HepG2 (cell line): ENCODE results near the gene SGSH. TPM values are rescaled to one million over a fixed set of nuclear protein-coding genes. Genes with fewer than 3 reads are reported as not detected.

Experiments used
- AGO1 ChIP-seq: fragments of 200-400 bp; formaldehyde crosslinking; IDR thresholded peaks from 2 replicates; pipeline ENCODE4 v1.6.1; 2017; ENCODE audit warnings: mild to moderate bottlenecking, low read depth, low read length, moderate library complexity; ENCODE audit not compliant: poor library complexity, severe bottlenecking
- CHCHD3 ChIP-seq: sonication (generic); formaldehyde crosslinking; IDR thresholded peaks from 2 replicates; pipeline ENCODE4 v1.8.0; 2022; ENCODE audit warnings: mild to moderate bottlenecking, missing genetic modification reagents, moderate library complexity
- HNF4A ChIP-seq: sonication (generic); formaldehyde crosslinking; IDR thresholded peaks from 2 replicates; pipeline ENCODE4 v1.4.0; 2020; ENCODE audit warnings: missing genetic modification reagents
- MTERF4 ChIP-seq: sonication (generic); formaldehyde crosslinking; IDR thresholded peaks from 2 replicates; pipeline ENCODE4 v1.8.0; 2023; ENCODE audit warnings: mild to moderate bottlenecking, missing genetic modification reagents
- NCOR1 ChIP-seq: fragments of 200-600 bp; sonication (generic); IDR thresholded peaks from 2 replicates; pipeline ENCODE4 v1.7.0; 2017; ENCODE audit warnings: antibody characterized with exemption, low read length, borderline replicate concordance
- NR2F1 ChIP-seq, 2 experiments: fragments of 450-650 bp in 1 of 2; formaldehyde crosslinking in 1 of 2; IDR thresholded peaks; 2 replicates each; pipeline versions ENCODE4 v1.5.0 to v1.6.1; 2016 to 2020; ENCODE audit warnings: mild to moderate bottlenecking in 1 of 2, missing compliant biosample characterization in 1 of 2, missing genetic modification reagents in 1 of 2, moderate library complexity in 1 of 2
- PHF20 ChIP-seq: sonication (generic); formaldehyde crosslinking; IDR thresholded peaks from 2 replicates; pipeline ENCODE4 v1.5.0; 2020; ENCODE audit warnings: mild to moderate bottlenecking, missing genetic modification reagents
- PRPF4 ChIP-seq: fragments of 200-400 bp; formaldehyde crosslinking; IDR thresholded peaks from 2 replicates; pipeline ENCODE4 v1.6.1; 2016; ENCODE audit warnings: low read length, low read depth; ENCODE audit not compliant: poor library complexity, severe bottlenecking
- RAD21 ChIP-seq: fragments of 450-650 bp; formaldehyde crosslinking; IDR thresholded peaks from 2 replicates; pipeline ENCODE4 v1.5.0; 2020; ENCODE audit warnings: mild to moderate bottlenecking
- SMC3 ChIP-seq: IDR thresholded peaks from 2 replicates; pipeline ENCODE4 v1.6.1; 2011; ENCODE audit warnings: low read length, improper control_type of control experiment
- SP4 ChIP-seq: sonication (generic); formaldehyde crosslinking; IDR thresholded peaks from 2 replicates; pipeline ENCODE4 v1.8.1; 2023; ENCODE audit warnings: mild to moderate bottlenecking, missing genetic modification reagents
- UBTF ChIP-seq: sonication (generic); formaldehyde crosslinking; IDR thresholded peaks from 2 replicates; pipeline ENCODE4 v1.4.0; 2020; ENCODE audit warnings: mild to moderate bottlenecking, missing genetic modification reagents
- ZMYM2 ChIP-seq: sonication (generic); formaldehyde crosslinking; IDR thresholded peaks from 2 replicates; pipeline ENCODE4 v1.8.0; 2022; ENCODE audit warnings: mild to moderate bottlenecking, missing genetic modification reagents
- ZNF441 ChIP-seq: sonication (generic); formaldehyde crosslinking; IDR thresholded peaks from 2 replicates; pipeline ENCODE4 v1.7.0; 2021; ENCODE audit warnings: missing genetic modification reagents, borderline replicate concordance
- ZNF552 ChIP-seq: sonication (generic); formaldehyde crosslinking; IDR thresholded peaks from 2 replicates; pipeline ENCODE4 v1.9.0; 2022; ENCODE audit warnings: missing genetic modification reagents, mild to moderate bottlenecking, borderline replicate concordance
- ZNF678 ChIP-seq: sonication (generic); formaldehyde crosslinking; IDR thresholded peaks from 2 replicates; pipeline ENCODE4 v1.4.0; 2020; ENCODE audit warnings: mild to moderate bottlenecking, missing genetic modification reagents
- ZNF891 ChIP-seq: sonication (generic); formaldehyde crosslinking; IDR thresholded peaks from 2 replicates; pipeline ENCODE4 v1.5.0; 2020; ENCODE audit warnings: mild to moderate bottlenecking, missing genetic modification reagents
- polyA plus RNA-seq, 8 experiments: library from polyadenylated mRNA; depleted of rRNA in 3 of 8; stranded (reverse) in 7 of 8; unstranded in 1 of 8; fragments of >200 nt; fragmentation: Illumina TruSeq in 4 of 8; extraction: Trizol in 4 of 8; gene quantifications; 2 replicates each; pipeline versions ENCODE4 v1.2.1 to v1.2.3, GENCODE V29; 2011 to 2016; ENCODE audit warnings: low read depth in 4 of 8, missing spikeins in 1 of 8, mixed read lengths in 1 of 8; ENCODE audit not compliant: insufficient read depth in 1 of 8
- total RNA-seq, 5 experiments: library from RNA; depleted of rRNA; stranded (reverse); fragments of >200 nt; fragmentation: Illumina TruSeq; extraction: Trizol; gene quantifications; 2 replicates each; pipeline ENCODE4 v1.2.3, GENCODE V29; 2016; ENCODE audit warnings: low read depth in 1 of 5
- TF ChIP-seq, protein P1 (sequence below): sonication (generic); formaldehyde crosslinking; IDR thresholded peaks from 2 replicates; pipeline ENCODE4 v1.5.1; 2020; ENCODE audit warnings: mild to moderate bottlenecking, missing genetic modification reagents, moderate library complexity

The SGSH gene
- total and polyA plus RNA-seq, 2 of the 13 experiments (the other 11 are each of a cell fraction or from before 2014, with no cell fraction given) = 12.2 to 17.6 TPM

- TF ChIP-seq, protein P1, sequence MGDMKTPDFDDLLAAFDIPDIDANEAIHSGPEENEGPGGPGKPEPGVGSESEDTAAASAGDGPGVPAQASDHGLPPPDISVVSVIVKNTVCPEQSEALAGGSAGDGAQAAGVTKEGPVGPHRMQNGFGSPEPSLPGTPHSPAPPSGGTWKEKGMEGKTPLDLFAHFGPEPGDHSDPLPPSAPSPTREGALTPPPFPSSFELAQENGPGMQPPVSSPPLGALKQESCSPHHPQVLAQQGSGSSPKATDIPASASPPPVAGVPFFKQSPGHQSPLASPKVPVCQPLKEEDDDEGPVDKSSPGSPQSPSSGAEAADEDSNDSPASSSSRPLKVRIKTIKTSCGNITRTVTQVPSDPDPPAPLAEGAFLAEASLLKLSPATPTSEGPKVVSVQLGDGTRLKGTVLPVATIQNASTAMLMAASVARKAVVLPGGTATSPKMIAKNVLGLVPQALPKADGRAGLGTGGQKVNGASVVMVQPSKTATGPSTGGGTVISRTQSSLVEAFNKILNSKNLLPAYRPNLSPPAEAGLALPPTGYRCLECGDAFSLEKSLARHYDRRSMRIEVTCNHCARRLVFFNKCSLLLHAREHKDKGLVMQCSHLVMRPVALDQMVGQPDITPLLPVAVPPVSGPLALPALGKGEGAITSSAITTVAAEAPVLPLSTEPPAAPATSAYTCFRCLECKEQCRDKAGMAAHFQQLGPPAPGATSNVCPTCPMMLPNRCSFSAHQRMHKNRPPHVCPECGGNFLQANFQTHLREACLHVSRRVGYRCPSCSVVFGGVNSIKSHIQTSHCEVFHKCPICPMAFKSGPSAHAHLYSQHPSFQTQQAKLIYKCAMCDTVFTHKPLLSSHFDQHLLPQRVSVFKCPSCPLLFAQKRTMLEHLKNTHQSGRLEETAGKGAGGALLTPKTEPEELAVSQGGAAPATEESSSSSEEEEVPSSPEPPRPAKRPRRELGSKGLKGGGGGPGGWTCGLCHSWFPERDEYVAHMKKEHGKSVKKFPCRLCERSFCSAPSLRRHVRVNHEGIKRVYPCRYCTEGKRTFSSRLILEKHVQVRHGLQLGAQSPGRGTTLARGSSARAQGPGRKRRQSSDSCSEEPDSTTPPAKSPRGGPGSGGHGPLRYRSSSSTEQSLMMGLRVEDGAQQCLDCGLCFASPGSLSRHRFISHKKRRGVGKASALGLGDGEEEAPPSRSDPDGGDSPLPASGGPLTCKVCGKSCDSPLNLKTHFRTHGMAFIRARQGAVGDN = peak; percentile 59
- peak; percentile 56; the same call in 1 of the 2 replicates for TF ChIP-seq CHCHD3
- TF ChIP-seq ZNF552 (CRISPR knock-in tag) = no peak
- TF ChIP-seq SP4 = 0 out of 2 replicates have a peak, but pooled peaks have one; percentile 33
- TF ChIP-seq AGO1 = peak; percentile 71
- peak; percentile 82; the same call in 1 of the 2 replicates for TF ChIP-seq NCOR1
- TF ChIP-seq RAD21 (CRISPR knock-in tag) = peak; percentile 90
- no peak for TF ChIP-seq PHF20 (CRISPR knock-in tag)
- 0 out of 2 replicates have a peak, but pooled peaks have one; percentile 70 for TF ChIP-seq MTERF4
- peak; percentile 40 for TF ChIP-seq UBTF (CRISPR knock-in tag)
- no peak for TF ChIP-seq PRPF4
- 0 out of 2 replicates have a peak, but pooled peaks have one; percentile 83 for TF ChIP-seq ZNF891 (CRISPR knock-in tag)
- peak; percentile 91 for TF ChIP-seq ZNF441
- peak; percentile 92 for TF ChIP-seq ZMYM2 (CRISPR knock-in tag)
- peak; percentile 82 for TF ChIP-seq HNF4A (CRISPR knock-in tag)
- peak; percentile 36 for TF ChIP-seq SMC3
- peak; percentile 76 to 89 for TF ChIP-seq NR2F1 (CRISPR knock-in tag; IDR thresholded peaks at IDR 0.05)
- TF ChIP-seq ZNF678 (CRISPR knock-in tag) = 0 out of 2 replicates have a peak, but pooled peaks have one; percentile 74
These were observed 24.2 kb downstream of the SGSH start (continued) for GRCh38 chr17:80195671-80196529.
